Measurements from ENCODE around the gene CCND1.
"Not testable (repeated sequence)": the region's sequence is repeated elsewhere in the genome, so short reads cannot be mapped to it uniquely, and the experiment has no call there.

CCND1 gene

DNA sequence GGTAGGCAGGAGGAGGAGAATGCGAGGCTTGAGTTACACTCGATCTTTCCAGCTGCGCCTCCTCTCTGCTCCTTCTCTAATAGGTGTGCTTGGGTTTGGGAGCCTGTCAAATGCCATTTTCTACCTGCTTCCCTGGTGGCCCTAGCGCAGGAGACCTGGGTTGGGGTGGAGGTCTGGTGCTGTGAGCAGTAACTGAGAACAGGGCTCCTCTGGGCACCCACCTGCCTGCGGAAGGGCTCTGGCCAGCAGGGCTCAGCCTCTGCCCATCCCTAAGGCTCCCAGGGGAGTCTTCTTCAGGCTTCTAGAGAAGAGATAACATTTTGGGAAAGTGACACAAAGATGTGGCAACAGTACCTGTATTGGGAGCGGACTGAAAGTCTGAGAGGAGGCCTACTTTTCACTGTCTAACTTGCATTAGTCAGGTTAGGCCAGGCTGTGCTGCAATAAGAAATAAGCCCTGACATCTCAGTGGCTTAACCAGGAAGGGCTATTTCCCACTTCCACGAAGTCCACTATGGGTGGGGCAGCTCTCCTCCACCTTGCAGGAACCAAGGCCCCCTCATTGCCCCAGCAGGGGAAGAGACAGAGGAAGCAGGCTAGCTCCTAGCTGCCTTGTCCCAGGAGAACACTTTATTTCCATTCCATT lies 41.8 kb downstream of the CCND1 start:
- no peak for TF ChIP-seq POLR2A (IDR thresholded peaks at IDR 0.05; ENCODE audit: low read depth, low read length)
- no peak for DNase-seq (ENCODE audit: insufficient read length, low spot score)
- no peak for FAIRE-seq

DNA sequence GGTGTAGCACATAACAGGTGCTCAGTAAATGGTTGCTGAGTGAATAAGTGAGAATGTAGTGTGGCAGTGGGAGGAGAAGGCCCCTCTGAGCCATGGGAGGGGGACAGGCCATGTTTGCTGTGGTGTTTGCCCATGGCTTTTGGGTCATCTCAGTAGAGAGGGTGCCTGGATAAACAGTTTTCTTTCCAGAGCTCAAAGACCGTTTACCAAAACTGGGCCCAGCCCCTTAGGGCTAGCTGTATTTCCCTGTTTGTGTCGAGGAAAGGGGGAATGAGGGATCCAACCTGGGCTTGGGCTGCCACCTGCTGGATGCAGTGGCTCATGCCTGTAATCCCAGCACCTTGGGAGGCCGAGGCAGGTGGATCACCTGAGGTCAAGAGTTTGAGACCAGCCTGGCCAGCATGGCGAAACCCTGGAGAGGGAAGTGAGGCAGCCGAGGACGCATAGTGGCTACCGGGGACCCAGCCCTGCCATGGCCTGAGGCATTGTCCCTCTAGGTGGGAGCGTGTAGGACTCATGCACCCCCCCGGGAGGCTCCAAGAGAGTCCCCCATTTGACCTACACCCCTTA lies 42.9 kb downstream of the CCND1 start:
- TF ChIP-seq POLR2A (IDR thresholded peaks at IDR 0.05; ENCODE audit: low read depth, low read length) = no peak
- DNase-seq (ENCODE audit: insufficient read length, low spot score) = no peak
- FAIRE-seq = no peak

DNA sequence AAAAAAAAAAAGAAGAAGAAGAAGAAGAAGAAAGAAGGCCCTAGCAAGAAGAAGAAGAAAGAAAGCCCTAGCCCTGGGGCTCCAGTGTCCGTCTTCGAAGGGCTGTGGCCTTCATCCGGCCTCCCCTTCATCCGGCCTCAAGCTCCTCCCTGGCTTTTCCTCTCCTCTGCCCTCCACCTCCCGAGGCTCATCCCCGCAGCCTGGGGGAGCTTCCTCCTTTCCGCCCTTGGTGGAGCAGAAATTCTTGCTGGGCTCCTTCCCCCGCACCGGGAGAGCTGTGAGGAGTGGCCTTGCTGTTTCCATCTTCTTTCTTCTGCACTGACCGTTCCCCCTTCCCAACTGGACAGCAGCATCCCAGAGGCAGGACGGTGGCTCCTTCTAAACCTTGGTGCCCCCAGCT lies 43.7 kb downstream of the CCND1 start:
- no peak for TF ChIP-seq POLR2A (IDR thresholded peaks at IDR 0.05; ENCODE audit: low read depth, low read length)
- FAIRE-seq = no peak
- DNase-seq (ENCODE audit: insufficient read length, low spot score) = no peak

- TF ChIP-seq POLR2A (IDR thresholded peaks at IDR 0.05; ENCODE audit: low read depth, low read length) = no peak
- no peak for DNase-seq (ENCODE audit: insufficient read length, low spot score)
- FAIRE-seq = no peak
These were observed 44.4 kb downstream of the CCND1 start for GRCh38 chr11:69685348-69685747.

DNA sequence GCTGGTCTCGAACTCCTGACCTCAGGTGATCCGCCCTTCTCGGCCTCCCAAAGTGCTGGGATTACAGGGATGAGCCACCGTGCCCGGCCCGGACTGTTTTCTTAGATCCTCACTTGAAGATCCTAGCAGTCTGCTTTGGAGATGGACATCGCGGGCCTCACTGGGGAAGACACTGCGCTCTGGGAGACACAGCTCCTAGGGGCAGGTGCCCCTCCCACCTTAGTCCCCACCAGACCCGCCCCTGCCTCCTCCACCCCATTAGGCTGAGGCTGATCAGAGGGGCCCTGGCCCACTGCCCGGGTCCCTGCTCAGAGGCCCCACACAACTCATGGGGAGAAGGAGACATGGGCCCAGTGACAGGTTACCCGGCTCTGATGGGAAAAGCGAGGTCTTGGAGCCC lies 45.5 kb downstream of the CCND1 start:
- FAIRE-seq = no peak
- no peak for TF ChIP-seq POLR2A (IDR thresholded peaks at IDR 0.05; ENCODE audit: low read depth, low read length)
- DNase-seq (ENCODE audit: insufficient read length, low spot score) = no peak

- DNase-seq (ENCODE audit: insufficient read length, low spot score) = no peak
- TF ChIP-seq POLR2A (IDR thresholded peaks at IDR 0.05; ENCODE audit: low read depth, low read length) = no peak
- FAIRE-seq = no peak
These were observed 45.9 kb downstream of the CCND1 start for GRCh38 chr11:69686856-69687255.

DNA sequence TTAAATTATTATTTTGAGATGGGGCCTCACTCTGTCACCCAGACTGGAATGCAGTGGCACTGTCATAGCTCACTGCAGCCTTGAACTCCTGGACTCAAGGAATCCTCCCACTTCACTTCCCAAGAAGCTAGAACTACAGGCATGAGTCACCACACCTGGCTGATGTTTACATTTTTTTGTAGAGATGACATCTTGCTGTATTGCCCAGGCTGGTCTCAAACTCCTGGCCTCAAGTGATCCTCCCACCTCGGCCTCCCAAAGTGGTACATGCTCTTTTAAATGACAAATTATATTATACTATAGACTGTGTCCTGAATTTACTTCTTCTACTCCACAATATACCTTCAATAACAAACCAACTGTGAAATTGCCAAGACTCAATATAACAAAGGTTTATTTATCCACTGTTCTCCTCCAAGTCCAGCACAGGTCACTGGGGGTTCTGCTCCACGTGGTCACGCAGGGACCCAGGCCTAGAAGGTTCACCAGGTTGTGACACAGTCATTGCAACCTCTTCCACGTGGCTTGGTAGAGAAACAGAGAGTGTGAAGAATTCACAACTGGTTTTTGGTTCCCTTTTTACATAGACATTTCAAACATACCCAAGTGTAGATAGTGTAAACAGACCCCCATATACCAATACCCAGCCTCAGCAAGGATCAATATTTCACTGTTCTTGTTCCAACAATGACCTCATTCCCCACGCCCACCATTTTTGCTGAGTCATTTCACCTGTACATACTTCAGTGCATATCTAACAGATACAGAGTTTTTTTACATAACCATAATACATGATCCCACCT lies 47.2 kb downstream of the CCND1 start:
- not testable (repeated sequence) for DNase-seq (ENCODE audit: insufficient read length, low spot score)

GRCh38 chr11:69689484-69690319 lies 48.7 kb downstream of the CCND1 start:
- DNase-seq (ENCODE audit: insufficient read length, low spot score) (no peak), FAIRE-seq (no peak)
- no peak for TF ChIP-seq POLR2A (IDR thresholded peaks at IDR 0.05; ENCODE audit: low read depth, low read length)

More for the DNA sequence above, 47.2 kb downstream of the CCND1 start:
- FAIRE-seq = not testable (repeated sequence)

- no peak for FAIRE-seq
- DNase-seq (ENCODE audit: insufficient read length, low spot score) = no peak
- no peak for TF ChIP-seq POLR2A (IDR thresholded peaks at IDR 0.05; ENCODE audit: low read depth, low read length)
These were observed 50.5 kb downstream of the CCND1 start for GRCh38 chr11:69691463-69691862.

GRCh38 chr11:69692422-69692821 lies 51.5 kb downstream of the CCND1 start:
- no peak for TF ChIP-seq POLR2A (IDR thresholded peaks at IDR 0.05; ENCODE audit: low read depth, low read length)
- FAIRE-seq (no peak), DNase-seq (ENCODE audit: insufficient read length, low spot score) (no peak)

DNA sequence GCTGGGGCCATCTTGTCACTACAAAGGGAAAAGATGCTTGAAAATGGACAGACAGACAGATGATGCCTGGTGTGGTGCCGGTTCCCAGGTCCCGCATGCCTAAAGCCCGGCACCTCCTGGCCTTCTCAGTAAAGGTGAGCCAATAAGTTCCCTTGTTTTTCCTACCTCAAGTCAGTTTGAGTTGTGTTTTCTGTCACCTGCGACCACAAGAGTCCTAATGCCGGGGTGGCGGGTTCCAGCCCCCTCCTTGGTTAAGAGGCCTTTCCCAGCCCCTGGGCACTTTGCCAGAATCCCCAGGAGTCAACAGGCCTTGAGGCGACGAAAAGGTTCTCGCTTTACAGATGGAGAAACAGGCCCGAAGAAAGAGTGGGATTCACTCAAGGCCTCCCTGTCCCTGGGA lies 53.8 kb downstream of the CCND1 start:
- DNase-seq (ENCODE audit: insufficient read length, low spot score) = no peak
- no peak for FAIRE-seq
- no peak for TF ChIP-seq POLR2A (IDR thresholded peaks at IDR 0.05; ENCODE audit: low read depth, low read length)

DNA sequence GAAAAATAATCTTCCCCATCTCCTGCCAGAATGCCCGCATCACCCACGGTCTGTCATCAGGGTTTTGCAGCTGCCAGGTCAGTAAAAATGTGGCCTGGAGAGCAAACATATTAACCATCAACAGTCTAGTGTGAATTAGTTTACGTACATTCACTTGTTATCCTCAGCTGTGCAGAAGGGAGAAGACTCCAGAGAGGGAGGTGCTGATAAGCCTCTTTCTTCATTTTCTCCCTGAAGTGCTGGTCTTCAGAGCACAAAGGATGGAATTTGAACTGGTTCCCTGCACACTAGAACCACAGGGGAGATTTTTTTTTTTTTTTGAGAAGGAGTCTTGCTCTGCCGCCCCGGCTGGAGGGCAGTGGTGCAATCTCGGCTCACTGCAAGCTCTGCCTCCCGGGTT lies 54.6 kb downstream of the CCND1 start:
- no peak for TF ChIP-seq POLR2A (IDR thresholded peaks at IDR 0.05; ENCODE audit: low read depth, low read length)

DNA sequence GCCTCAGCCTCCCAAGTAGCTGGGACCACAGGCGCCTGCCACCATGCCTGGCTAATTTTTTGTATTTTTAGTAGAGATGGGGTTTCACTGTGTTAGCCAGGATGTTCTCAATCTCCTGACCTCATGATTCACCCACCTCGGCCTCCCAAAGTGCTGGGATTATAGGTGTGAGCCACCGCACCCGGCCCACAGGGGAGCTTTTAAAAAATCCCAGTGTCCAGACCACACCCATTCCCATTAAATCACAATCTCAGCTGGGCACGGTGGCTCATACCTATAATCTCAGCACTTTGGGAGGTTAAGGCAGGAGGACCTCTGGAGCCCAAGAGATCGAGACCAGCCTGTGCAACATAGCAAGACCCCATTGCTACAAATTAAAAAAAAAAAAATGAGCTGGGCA lies 55.0 kb downstream of the CCND1 start:
- FAIRE-seq; DNase-seq (ENCODE audit: insufficient read length, low spot score): not testable (repeated sequence)

More for the DNA sequence above, 54.6 kb downstream of the CCND1 start:
- FAIRE-seq (no peak), DNase-seq (ENCODE audit: insufficient read length, low spot score) (no peak)

All from H54 (cell line).